DOHH2 (cell line): ENCODE data around the gene UGCG.

Source experiments
- CTCF ChIP-seq: fragments of 200-600 bp; sonication (generic); IDR thresholded peaks from one replicate; pipeline ENCODE4 v1.5.1; 2014; ENCODE audit warnings: antibody characterized with exemption, mild to moderate bottlenecking, low read depth, low read length; ENCODE audit not compliant: poor library complexity, severe bottlenecking
- EZH2phosphoT487 ChIP-seq: fragments of 200-600 bp; sonication (generic); IDR thresholded peaks from 2 replicates; pipeline ENCODE4 v1.6.1; 2017; ENCODE audit warnings: borderline replicate concordance, mild to moderate bottlenecking, antibody characterized with exemption, low read length, moderate library complexity, mixed read lengths

- TF ChIP-seq CTCF = no peak
- no peak for TF ChIP-seq EZH2phosphoT487
These were observed 18.8 kb downstream of the UGCG start for GRCh38 chr9:111915425-111915758.
